Activated T-helper 17 cell treated with anti-CD3 and anti-CD28 coated beads, Interleukin-2, amount 50 U/mL, for 72 hours (primary cell): Measurements from ENCODE around the gene ROS1. TPM values are rescaled to one million over a fixed set of nuclear protein-coding genes. Genes with fewer than 3 reads are reported as not detected.
"Not testable (repeated sequence)": the region's sequence is repeated elsewhere in the genome, so short reads cannot be mapped to it uniquely, and the experiment has no call there.

Source experiments
- ATAC-seq: fragments of 150-1000 bp; cut with Tn5 transposase; replicated peaks from 2 replicates; pipeline ENCODE4 v1.10.0; 2021; ENCODE audit warnings: mild to moderate bottlenecking, moderate library complexity
- H3K27ac Mint-ChIP-seq: one replicate; pipeline ENCODE4 v1.8.0; 2022; ENCODE audit warnings: mixed read lengths
- H3K27me3 Mint-ChIP-seq: one replicate; pipeline ENCODE4 v1.8.0; 2022; ENCODE audit warnings: mixed read lengths
- H3K36me3 Mint-ChIP-seq: one replicate; pipeline ENCODE4 v1.8.0; 2022; ENCODE audit warnings: low read depth, mild to moderate bottlenecking, mixed read lengths
- H3K4me1 Mint-ChIP-seq: one replicate; pipeline ENCODE4 v1.8.0; 2022; ENCODE audit warnings: mixed read lengths
- H3K4me3 Mint-ChIP-seq: one replicate; pipeline ENCODE4 v1.8.0; 2022; ENCODE audit warnings: mild to moderate bottlenecking, mixed read lengths
- H3K9me3 Mint-ChIP-seq: one replicate; pipeline ENCODE4 v1.8.0; 2022; ENCODE audit warnings: mixed read lengths
- total RNA-seq, 2 donors: library from RNA; stranded (reverse); gene quantifications; one replicate each; pipeline ENCODE4 v1.2.3, GENCODE V29; 2022

Gene ROS1
- total RNA-seq, 2 donors from 2014 or later = not detected

GRCh38 chr6:117380298-117380697, 45.4 kb downstream of the ROS1 start:
- Mint-ChIP-seq H3K4me1 (no peaks in the 10 kb centered on the region), H3K36me3 (no peaks in the 10 kb centered on the region), H3K4me3 (no peak overlapping the region), H3K27ac (no peak overlapping the region), H3K27me3 (peaks cover 10% of the 10 kb centered on the region), H3K9me3 (no peaks in the 10 kb centered on the region)
- ATAC-seq = no peak

- peaks cover 4% of the 10 kb centered on the region for H3K9me3 Mint-ChIP-seq
- no peak overlapping the region for H3K27ac Mint-ChIP-seq
- peaks cover 20% of the 10 kb centered on the region for H3K27me3 Mint-ChIP-seq
- no peak for ATAC-seq
- peaks cover 9% of the 10 kb centered on the region for H3K4me1 Mint-ChIP-seq
- no peak overlapping the region for H3K4me3 Mint-ChIP-seq
- H3K36me3 Mint-ChIP-seq = no peaks in the 10 kb centered on the region
Observed at GRCh38 chr6:117375446-117375845, 50.3 kb downstream of the ROS1 start.

GRCh38 chr6:117373211-117373813, 52.4 kb downstream of the ROS1 start:
- H3K27me3 Mint-ChIP-seq = peaks cover 24% of the 10 kb centered on the region
- H3K36me3 Mint-ChIP-seq = no peaks in the 10 kb centered on the region
- peaks cover 4% of the 10 kb centered on the region for H3K9me3 Mint-ChIP-seq
- H3K4me1 Mint-ChIP-seq = peaks cover 9% of the 10 kb centered on the region
- no peak for ATAC-seq
- no peak overlapping the region for H3K4me3 Mint-ChIP-seq
- no peak overlapping the region for H3K27ac Mint-ChIP-seq

GRCh38 chr6:117372289-117372688, 53.5 kb downstream of the ROS1 start:
- ATAC-seq, H3K4me1 Mint-ChIP-seq, H3K36me3 Mint-ChIP-seq, H3K9me3 Mint-ChIP-seq: not testable (repeated sequence)
- H3K27ac Mint-ChIP-seq = peak overlapping the region; percentile 56
- H3K4me3 Mint-ChIP-seq = peak overlapping the region; percentile 44
- peaks cover 24% of the 10 kb centered on the region for H3K27me3 Mint-ChIP-seq

- Mint-ChIP-seq H3K36me3 (no peaks in the 10 kb centered on the region), H3K4me1 (peaks cover 9% of the 10 kb centered on the region), H3K27me3 (peaks cover 26% of the 10 kb centered on the region), H3K9me3 (peaks cover 4% of the 10 kb centered on the region), H3K27ac (no peak overlapping the region), H3K4me3 (no peak overlapping the region)
- no peak for ATAC-seq
Observed at GRCh38 chr6:117371492-117371891, 54.2 kb downstream of the ROS1 start.

- H3K27ac Mint-ChIP-seq = no peak overlapping the region
- no peak overlapping the region for H3K4me3 Mint-ChIP-seq
- H3K9me3 Mint-ChIP-seq = no peaks in the 10 kb centered on the region
- no peaks in the 10 kb centered on the region for H3K36me3 Mint-ChIP-seq
- no peaks in the 10 kb centered on the region for H3K4me1 Mint-ChIP-seq
- no peak for ATAC-seq
- peaks cover 3% of the 10 kb centered on the region for H3K27me3 Mint-ChIP-seq
Observed at GRCh38 chr6:117359581-117359980, 66.2 kb downstream of the ROS1 start.

GRCh38 chr6:117354671-117355070, 71.1 kb downstream of the ROS1 start:
- Mint-ChIP-seq H3K27me3 (peaks cover 3% of the 10 kb centered on the region), H3K36me3 (no peaks in the 10 kb centered on the region), H3K9me3 (no peaks in the 10 kb centered on the region), H3K4me1 (no peaks in the 10 kb centered on the region), H3K4me3 (no peak overlapping the region), H3K27ac (no peak overlapping the region)
- no peak for ATAC-seq

- no peaks in the 10 kb centered on the region for H3K36me3 Mint-ChIP-seq
- H3K27ac Mint-ChIP-seq = no peak overlapping the region
- no peak overlapping the region for H3K4me3 Mint-ChIP-seq
- no peaks in the 10 kb centered on the region for H3K9me3 Mint-ChIP-seq
- no peaks in the 10 kb centered on the region for H3K4me1 Mint-ChIP-seq
- no peaks in the 10 kb centered on the region for H3K27me3 Mint-ChIP-seq
- no peak for ATAC-seq
Observed at GRCh38 chr6:117352466-117353081, 73.2 kb downstream of the ROS1 start.

- Mint-ChIP-seq H3K4me1 (no peaks in the 10 kb centered on the region), H3K36me3 (no peaks in the 10 kb centered on the region), H3K27me3 (peaks cover 3% of the 10 kb centered on the region), H3K9me3 (no peaks in the 10 kb centered on the region), H3K27ac (no peak overlapping the region), H3K4me3 (no peak overlapping the region)
- no peak for ATAC-seq
Observed at GRCh38 chr6:117351521-117351920, 74.2 kb downstream of the ROS1 start.

GRCh38 chr6:117346142-117346930, 79.4 kb downstream of the ROS1 start:
- Mint-ChIP-seq H3K27me3 (peaks cover 11% of the 10 kb centered on the region), H3K4me3 (no peak overlapping the region), H3K9me3 (no peaks in the 10 kb centered on the region), H3K4me1 (no peaks in the 10 kb centered on the region), H3K27ac (no peak overlapping the region), H3K36me3 (no peaks in the 10 kb centered on the region)
- ATAC-seq = no peak

GRCh38 chr6:117345292-117345610, 80.5 kb downstream of the ROS1 start:
- no peaks in the 10 kb centered on the region for H3K36me3 Mint-ChIP-seq
- H3K4me3 Mint-ChIP-seq = no peak overlapping the region
- H3K27ac Mint-ChIP-seq = no peak overlapping the region
- H3K4me1 Mint-ChIP-seq = no peaks in the 10 kb centered on the region
- no peaks in the 10 kb centered on the region for H3K9me3 Mint-ChIP-seq
- no peak for ATAC-seq
- peaks cover 15% of the 10 kb centered on the region for H3K27me3 Mint-ChIP-seq

GRCh38 chr6:117344444-117345291, 81.1 kb downstream of the ROS1 start:
- Mint-ChIP-seq H3K9me3 (no peaks in the 10 kb centered on the region), H3K36me3 (no peaks in the 10 kb centered on the region), H3K4me1 (no peaks in the 10 kb centered on the region), H3K27me3 (peaks cover 19% of the 10 kb centered on the region), H3K27ac (no peak overlapping the region), H3K4me3 (no peak overlapping the region)
- no peak for ATAC-seq

GRCh38 chr6:117338567-117338966, 87.2 kb downstream of the ROS1 start:
- ATAC-seq = no peak
- Mint-ChIP-seq H3K27ac (no peak overlapping the region), H3K36me3 (no peaks in the 10 kb centered on the region), H3K4me1 (no peaks in the 10 kb centered on the region), H3K27me3 (peaks cover 10% of the 10 kb centered on the region), H3K4me3 (no peak overlapping the region), H3K9me3 (no peaks in the 10 kb centered on the region)

GRCh38 chr6:117329926-117330325, 95.8 kb downstream of the ROS1 start:
- no peaks in the 10 kb centered on the region for H3K4me1 Mint-ChIP-seq
- peaks cover 32% of the 10 kb centered on the region for H3K27me3 Mint-ChIP-seq
- no peak overlapping the region for H3K4me3 Mint-ChIP-seq
- no peaks in the 10 kb centered on the region for H3K36me3 Mint-ChIP-seq
- no peak overlapping the region for H3K27ac Mint-ChIP-seq
- H3K9me3 Mint-ChIP-seq = peaks cover 4% of the 10 kb centered on the region
- no peak for ATAC-seq
